PC-9 (cell line): ENCODE results near the gene PPP6C. TPM values are rescaled to one million over a fixed set of nuclear protein-coding genes. Genes with fewer than 3 reads are reported as not detected.

Experiments used
- BruUV-seq: library from RNA; stranded (reverse); fragments of 400-500 nt; replicated peaks from 2 replicates; lab custom pipeline; 2021; lab: Mats Ljungman, UMichigan
- CTCF ChIA-PET: fragments of 300-600 bp; sonication (Branson Sonifier 250); formaldehyde crosslinking; loops from one replicate; lab custom pipeline; 2022; ENCODE audit warnings: antibody characterized with exemption; lab: Charles Lee
- POLR2A ChIA-PET: fragments of 300-600 bp; sonication (Branson Sonifier 250); formaldehyde crosslinking; loops from one replicate; lab custom pipeline; 2022; ENCODE audit warnings: antibody characterized with exemption; ENCODE audit not compliant: unreplicated experiment; lab: Charles Lee
- DNase-seq, 2 experiments: peaks; one replicate each; pipeline versions ENCODE4 v3.0.0 to v3.0.0-alpha.2; 2015 to 2022; ENCODE audit warnings: mixed read lengths in 1 of 2
- H2AFZ ChIP-seq: fragments of 200-600 bp; sonication (generic); 2 replicates; pipeline ENCODE4 v1.8.1; 2017; ENCODE audit warnings: antibody characterized with exemption
- H3F3A ChIP-seq: fragments of 200-600 bp; sonication (generic); 2 replicates; pipeline ENCODE4 v1.8.1; 2017; ENCODE audit warnings: antibody characterized with exemption, mild to moderate bottlenecking, low read depth; ENCODE audit not compliant: insufficient read depth
- H3K27ac ChIP-seq: fragments of 200-600 bp; sonication (generic); 2 replicates; pipeline ENCODE4 v1.6.1; 2016; ENCODE audit warnings: mixed run types
- H3K27me3 ChIP-seq: fragments of 200-600 bp; sonication (generic); 2 replicates; pipeline ENCODE4 v1.6.1; 2016; ENCODE audit warnings: low read depth, mixed run types; ENCODE audit not compliant: insufficient read depth
- H3K36me3 ChIP-seq: fragments of 200-600 bp; sonication (generic); 2 replicates; pipeline ENCODE4 v1.6.1; 2016; ENCODE audit warnings: low read depth, mixed run types
- H3K4me1 ChIP-seq: fragments of 200-600 bp; sonication (generic); replicated peaks from 2 replicates; pipeline ENCODE4 v1.6.1; 2016; ENCODE audit warnings: mixed run types; ENCODE audit not compliant: insufficient read depth
- H3K4me2 ChIP-seq: fragments of 200-600 bp; sonication (generic); 2 replicates; pipeline ENCODE4 v1.6.1; 2017; ENCODE audit warnings: mixed run types
- H3K4me3 ChIP-seq: fragments of 200-600 bp; sonication (generic); 2 replicates; pipeline ENCODE4 v1.6.1; 2016; ENCODE audit warnings: mixed run types
- H3K79me2 ChIP-seq: fragments of 200-600 bp; sonication (generic); 2 replicates; pipeline ENCODE4 v1.6.1; 2017; ENCODE audit warnings: low read depth, mixed run types
- H3K9me2 ChIP-seq: fragments of 200-600 bp; sonication (generic); 2 replicates; pipeline ENCODE4 v1.8.1; 2017; ENCODE audit warnings: mild to moderate bottlenecking; ENCODE audit not compliant: insufficient read depth
- H3K9me3 ChIP-seq: fragments of 200-600 bp; sonication (generic); 2 replicates; pipeline ENCODE4 v1.8.1; 2016; ENCODE audit warnings: low read depth; ENCODE audit not compliant: insufficient read depth
- H4K20me1 ChIP-seq: fragments of 200-600 bp; sonication (generic); 2 replicates; pipeline ENCODE4 v1.8.1; 2017; ENCODE audit not compliant: insufficient read depth
- EZH2 ChIP-seq: fragments of 200-600 bp; sonication (generic); IDR thresholded peaks from 2 replicates; pipeline ENCODE4 v1.8.0; 2017; ENCODE audit warnings: antibody characterized with exemption, low read depth
- intact Hi-C: fragments of 100-400 bp; cut with micrococcal nuclease; formaldehyde crosslinking; loops from one replicate; pipeline ENCODE4 v1.10.0; 2022; ENCODE audit not compliant: unreplicated experiment
- total RNA-seq: library from RNA; stranded (reverse); gene quantifications from 2 replicates; pipeline ENCODE4 v1.2.3, GENCODE V29; 2021
- TF ChIP-seq, protein P1 (sequence below): fragments of 200-600 bp; sonication (generic); conservative IDR thresholded peaks from 2 replicates; pipeline ENCODE4 v1.6.1; 2017; ENCODE audit warnings: mixed run types, antibody characterized with exemption, mild to moderate bottlenecking, moderate library complexity

Gene PPP6C
- total RNA-seq, 1 experiment from 2014 or later = 49.6 TPM

DNA sequence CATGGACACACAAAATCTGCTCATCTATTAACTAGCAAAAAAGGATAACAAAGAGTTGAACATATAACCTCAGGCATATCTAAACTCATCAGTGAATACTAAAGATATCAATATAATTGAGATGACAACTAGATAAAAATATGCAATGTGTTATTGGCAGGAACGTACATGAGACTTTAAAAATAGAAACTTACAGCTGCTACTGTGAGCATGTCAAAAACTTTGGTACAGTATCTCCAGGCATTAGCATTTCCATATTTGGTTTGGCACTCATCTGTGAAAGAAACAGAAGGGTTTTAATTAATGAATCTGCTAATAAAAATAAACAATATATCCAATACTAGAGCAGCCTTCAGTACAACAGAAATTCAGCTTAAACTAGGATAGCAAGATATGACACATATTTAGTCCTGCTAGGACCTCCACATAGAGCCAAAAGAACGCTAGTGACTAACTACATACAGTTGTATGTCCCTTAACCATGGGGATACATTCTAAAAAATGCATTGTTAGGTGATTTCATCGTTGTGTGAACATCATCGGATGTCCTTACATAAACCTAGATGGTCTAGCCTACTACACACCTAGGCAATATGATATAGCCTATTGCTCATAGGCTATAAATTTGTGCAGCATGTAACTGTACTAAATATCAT, 35.8 kb downstream of the PPP6C start:
- CTCF ChIA-PET = no interaction called here

DNA sequence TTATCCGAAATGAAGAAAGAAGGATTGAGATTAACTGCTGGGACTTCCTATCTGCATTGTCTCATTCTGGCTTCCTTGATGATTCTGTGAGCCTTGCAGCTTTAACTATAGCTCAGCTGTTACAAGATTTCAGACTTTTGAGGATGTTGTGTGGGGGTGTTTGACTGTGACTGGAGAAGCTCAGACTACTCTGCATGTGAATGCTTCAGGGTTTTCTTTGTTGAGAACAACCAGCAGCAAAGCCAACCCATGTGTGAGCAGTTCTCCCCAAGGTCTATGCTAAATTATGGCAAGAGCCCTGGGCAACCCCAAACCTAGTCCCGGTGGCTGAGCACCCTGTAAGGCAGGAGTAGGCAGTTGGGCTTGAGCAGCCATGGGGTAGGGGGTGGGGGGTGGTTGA, 37.9 kb downstream of the PPP6C start:
- BruUV-seq = no TSS peak
- Histone ChIP-seq H3K9me2 (no peaks in the 10 kb centered on the region), H3K27ac (no peak overlapping the region), H3K27me3 (no peaks in the 10 kb centered on the region), H3F3A (peaks cover 21% of the 10 kb centered on the region; the same call in 1 of the 2 replicates), H3K9me3 (no peaks in the 10 kb centered on the region), H2AFZ (no peak overlapping the region), H4K20me1 (peaks cover 4% of the 10 kb centered on the region; the same call in 1 of the 2 replicates), H3K4me1 (no peaks in the 10 kb centered on the region), H3K4me3 (no peak overlapping the region), H3K36me3 (peaks cover 22% of the 10 kb centered on the region), H3K79me2 (no peaks in the 10 kb centered on the region), H3K4me2 (no peak overlapping the region)
- CTCF ChIA-PET = no interaction called here
- DNase-seq = no peak
- intact Hi-C loops = no loop called here
- TF ChIP-seq, protein P1, sequence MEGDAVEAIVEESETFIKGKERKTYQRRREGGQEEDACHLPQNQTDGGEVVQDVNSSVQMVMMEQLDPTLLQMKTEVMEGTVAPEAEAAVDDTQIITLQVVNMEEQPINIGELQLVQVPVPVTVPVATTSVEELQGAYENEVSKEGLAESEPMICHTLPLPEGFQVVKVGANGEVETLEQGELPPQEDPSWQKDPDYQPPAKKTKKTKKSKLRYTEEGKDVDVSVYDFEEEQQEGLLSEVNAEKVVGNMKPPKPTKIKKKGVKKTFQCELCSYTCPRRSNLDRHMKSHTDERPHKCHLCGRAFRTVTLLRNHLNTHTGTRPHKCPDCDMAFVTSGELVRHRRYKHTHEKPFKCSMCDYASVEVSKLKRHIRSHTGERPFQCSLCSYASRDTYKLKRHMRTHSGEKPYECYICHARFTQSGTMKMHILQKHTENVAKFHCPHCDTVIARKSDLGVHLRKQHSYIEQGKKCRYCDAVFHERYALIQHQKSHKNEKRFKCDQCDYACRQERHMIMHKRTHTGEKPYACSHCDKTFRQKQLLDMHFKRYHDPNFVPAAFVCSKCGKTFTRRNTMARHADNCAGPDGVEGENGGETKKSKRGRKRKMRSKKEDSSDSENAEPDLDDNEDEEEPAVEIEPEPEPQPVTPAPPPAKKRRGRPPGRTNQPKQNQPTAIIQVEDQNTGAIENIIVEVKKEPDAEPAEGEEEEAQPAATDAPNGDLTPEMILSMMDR = no peak
- TF ChIP-seq EZH2 = no peak
- POLR2A ChIA-PET = interaction anchor here (0.9 kb wide), 1 partner anchor 138 kb away, joined by 6 read pairs; no protein-coding TSS in a partner anchor

More for the DNA sequence above, 35.8 kb downstream of the PPP6C start:
- TF ChIP-seq EZH2 = no peak
- TF ChIP-seq, protein P1 = no peak
- H3F3A ChIP-seq = peaks cover 8% of the 10 kb centered on the region; the same call in 1 of the 2 replicates
- H3K27me3 ChIP-seq = no peaks in the 10 kb centered on the region
- no peaks in the 10 kb centered on the region for H3K9me3 ChIP-seq
- no peak overlapping the region for H3K27ac ChIP-seq
- no peak for DNase-seq
- H3K79me2 ChIP-seq = no peaks in the 10 kb centered on the region
- BruUV-seq = no TSS peak
- H3K9me2 ChIP-seq = no peaks in the 10 kb centered on the region
- H3K4me2 ChIP-seq = no peak overlapping the region
- POLR2A ChIA-PET = no interaction called here
- peaks cover 4% of the 10 kb centered on the region; the same call in 1 of the 2 replicates for H4K20me1 ChIP-seq
- H3K4me3 ChIP-seq = no peak overlapping the region
- peaks cover 16% of the 10 kb centered on the region for H3K36me3 ChIP-seq
- H2AFZ ChIP-seq = no peak overlapping the region
- intact Hi-C loops = no loop called here
- H3K4me1 ChIP-seq = no peaks in the 10 kb centered on the region

DNA sequence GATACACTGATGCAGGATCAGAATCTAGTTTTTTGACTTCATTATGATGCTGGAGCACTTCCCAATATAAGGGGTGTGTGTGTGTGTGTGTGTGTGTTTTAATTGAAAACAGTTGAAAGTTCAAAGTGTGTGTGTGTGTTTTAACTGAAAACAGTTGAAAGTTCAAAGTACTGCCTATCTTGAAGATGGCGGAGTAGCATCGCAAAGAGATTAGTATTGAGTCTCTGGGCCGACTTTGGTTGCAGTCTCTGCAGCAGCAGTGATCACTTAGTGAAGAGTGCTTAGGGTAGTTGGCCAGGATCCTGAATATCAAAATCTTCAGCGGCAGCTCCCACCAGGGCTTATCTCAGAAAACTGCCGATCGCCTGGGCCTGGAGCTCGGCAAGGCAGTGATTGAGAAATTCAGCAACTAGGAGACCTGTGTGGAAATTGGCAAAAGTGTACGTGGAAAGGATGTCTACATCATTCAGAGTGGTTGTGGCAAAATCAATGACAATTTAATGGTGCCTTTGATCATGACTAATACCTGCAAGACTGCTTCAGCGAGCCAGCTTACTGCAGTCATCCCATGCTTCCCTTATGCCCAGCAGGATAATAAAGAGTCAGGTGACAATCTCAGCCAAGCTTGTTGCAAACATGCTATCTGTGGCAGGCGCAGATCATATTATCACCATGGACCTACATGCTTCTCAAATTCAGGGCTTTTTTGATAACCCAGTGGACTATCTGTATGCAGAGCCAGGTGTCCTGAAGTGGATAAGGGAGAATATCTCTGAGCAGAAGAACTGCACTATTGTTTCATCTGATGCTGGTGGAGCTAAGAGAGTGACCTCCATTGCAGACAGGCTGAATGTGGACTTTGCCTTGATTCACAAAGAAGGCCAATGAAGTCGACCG, 39.0 kb downstream of the PPP6C start:
- Histone ChIP-seq H3K27ac (no peak overlapping the region), H2AFZ (no peak overlapping the region), H4K20me1 (peaks cover 4% of the 10 kb centered on the region; the same call in 1 of the 2 replicates), H3K4me2 (no peak overlapping the region), H3F3A (peaks cover 27% of the 10 kb centered on the region; the same call in 1 of the 2 replicates), H3K4me1 (no peaks in the 10 kb centered on the region), H3K9me2 (no peaks in the 10 kb centered on the region), H3K4me3 (no peak overlapping the region), H3K27me3 (no peaks in the 10 kb centered on the region), H3K9me3 (no peaks in the 10 kb centered on the region), H3K36me3 (peaks cover 22% of the 10 kb centered on the region), H3K79me2 (no peaks in the 10 kb centered on the region)
- no peak for TF ChIP-seq EZH2
- TF ChIP-seq, protein P1 = no peak
- POLR2A ChIA-PET = interaction anchor here (0.5 kb wide), 1 partner anchor 220 kb away, joined by 3 read pairs; no protein-coding TSS in a partner anchor
- intact Hi-C loops = no loop called here
- BruUV-seq = no TSS peak
- no peak for DNase-seq
- CTCF ChIA-PET = interaction anchor here (0.5 to 0.7 kb wide), 2 partner anchors 186 to 371 kb away, joined by 3 to 4 read pairs; no protein-coding TSS in a partner anchor
